ENCODE measurements around the gene GPX8. TPM values are rescaled to one million over a fixed set of nuclear protein-coding genes. Genes with fewer than 3 reads are reported as not detected.
A peak's percentile ranks its signal among the peaks of the same experiment; 100 is the strongest.

The GPX8 gene
- total RNA-seq, 1 donor from 2014 or later, result 38.8 TPM

- H3K4me3 ChIP-seq (ENCODE audit: low read depth, low read length), result no peak overlapping the region
- DNase-seq (ENCODE audit: low read depth), result no peak
- no peak for TF ChIP-seq CTCF (conservative IDR thresholded peaks at IDR 0.05; ENCODE audit: low read depth, low read length)
These were observed 20.0 kb downstream of the GPX8 start for GRCh38 chr5:55180016-55180415.

GRCh38 chr5:55187370-55187769 is 27.4 kb downstream of the GPX8 start:
- no peak overlapping the region for H3K4me3 ChIP-seq (ENCODE audit: low read depth, low read length)
- no peak for DNase-seq (ENCODE audit: low read depth)
- TF ChIP-seq CTCF (conservative IDR thresholded peaks at IDR 0.05; ENCODE audit: low read depth, low read length), result peak; percentile 57

GRCh38 chr5:55188656-55189540 is 28.9 kb downstream of the GPX8 start:
- no peak overlapping the region for H3K4me3 ChIP-seq (ENCODE audit: low read depth, low read length)
- no peak for DNase-seq (ENCODE audit: low read depth)
- no peak for TF ChIP-seq CTCF (conservative IDR thresholded peaks at IDR 0.05; ENCODE audit: low read depth, low read length)

- H3K4me3 ChIP-seq (ENCODE audit: low read depth, low read length), result no peak overlapping the region
- no peak for DNase-seq (ENCODE audit: low read depth)
- TF ChIP-seq CTCF (conservative IDR thresholded peaks at IDR 0.05; ENCODE audit: low read depth, low read length), result no peak
These were observed 31.2 kb downstream of the GPX8 start for GRCh38 chr5:55191165-55191564.

- no peak overlapping the region for H3K4me3 ChIP-seq (ENCODE audit: low read depth, low read length)
- DNase-seq (ENCODE audit: low read depth), result no peak
- no peak for TF ChIP-seq CTCF (conservative IDR thresholded peaks at IDR 0.05; ENCODE audit: low read depth, low read length)
These were observed 45.0 kb downstream of the GPX8 start for GRCh38 chr5:55205001-55205400.

GRCh38 chr5:55211184-55211874 is 51.4 kb downstream of the GPX8 start:
- no peak for DNase-seq (ENCODE audit: low read depth)
- no peak for TF ChIP-seq CTCF (conservative IDR thresholded peaks at IDR 0.05; ENCODE audit: low read depth, low read length)
- H3K4me3 ChIP-seq (ENCODE audit: low read depth, low read length), result no peak overlapping the region

Other genes starting within 250 kb of the GPX8 start
- 0.35 and 0.36 TPM in 2 replicates for gene ESM1, start 174.6 kb upstream of the GPX8 start, total RNA-seq
- not detected in 2 replicates for gene GZMK, start 135.9 kb upstream of the GPX8 start, total RNA-seq
- gene GZMA, start 57.5 kb upstream of the GPX8 start, total RNA-seq, result not detected in 2 replicates
- not detected in 2 replicates for gene CDC20B, start 13.0 kb downstream of the GPX8 start, total RNA-seq
- gene MCIDAS, start 67.1 kb downstream of the GPX8 start, total RNA-seq, result 0.06 and 0.22 TPM in 2 replicates
- 1.8 and 3.0 TPM in 2 replicates for gene CCNO, start 73.4 kb downstream of the GPX8 start, total RNA-seq
- gene DHX29, start 147.5 kb downstream of the GPX8 start, total RNA-seq, result 17.1 and 22.9 TPM in 2 replicates
- gene MTREX, start 147.8 kb downstream of the GPX8 start, total RNA-seq, result 76.3 and 91.2 TPM in 2 replicates